GM21825 (cell line): Measurements from ENCODE around the gene SCYGR4.
"Not testable (repeated sequence)": the region's sequence is repeated elsewhere in the genome, so short reads cannot be mapped to it uniquely, and the experiment has no call there.

Experiments used
- ATAC-seq: cut with Tn5 transposase; IDR thresholded peaks from one replicate; pipeline ENCODE4 v1.9.1; 2021; ENCODE audit warnings: mild to moderate bottlenecking, moderate library complexity; ENCODE audit not compliant: unreplicated experiment

SCYGR4 gene

DNA sequence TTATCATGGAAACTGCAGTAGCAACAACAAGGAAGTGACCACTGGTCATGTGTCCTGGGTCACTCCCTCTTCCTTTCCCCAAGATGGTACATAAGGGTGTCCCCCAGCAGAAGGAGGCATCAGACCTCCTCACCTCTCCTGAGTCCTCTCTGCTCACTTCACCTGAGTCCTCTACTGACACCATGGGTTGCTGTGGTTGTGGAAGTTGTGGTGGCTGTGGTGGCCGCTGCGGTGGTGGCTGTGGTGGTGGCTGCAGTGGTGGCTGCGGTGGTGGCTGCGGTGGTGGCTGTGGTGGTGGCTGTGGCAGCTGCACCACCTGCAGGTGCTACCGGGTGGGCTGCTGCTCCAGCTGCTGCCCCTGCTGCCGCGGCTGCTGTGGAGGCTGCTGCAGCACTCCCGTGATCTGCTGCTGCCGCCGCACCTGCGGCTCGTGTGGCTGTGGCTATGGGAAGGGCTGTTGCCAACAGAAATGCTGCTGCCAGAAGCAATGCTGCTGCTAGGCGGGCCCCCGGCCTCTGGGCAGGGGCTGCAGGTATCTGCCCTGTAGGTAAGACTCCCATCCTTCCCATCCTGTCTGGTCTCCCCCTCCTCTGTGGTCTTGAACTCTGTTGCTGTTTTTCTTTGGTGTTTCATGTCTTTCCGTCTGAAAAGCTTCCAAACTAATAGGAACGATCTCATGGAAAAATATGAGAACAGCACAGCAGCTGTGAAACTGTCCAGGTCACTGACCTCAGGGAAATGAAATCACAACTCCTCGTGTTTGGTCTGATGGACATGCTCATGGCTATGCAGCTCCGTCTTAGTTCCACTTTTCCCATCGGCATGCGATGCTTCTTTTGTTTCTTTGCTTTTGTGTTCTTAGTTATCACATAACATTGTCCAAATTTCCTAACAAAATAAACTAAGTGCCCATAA lies at the start of gene SCYGR4:
SCYGR4 (plus strand) TSS at position 183 of the 915 bp plus-strand sequence; CDS start at position 183, 0 bp downstream.
- ATAC-seq: no peak

GRCh38 chr2:227568852-227569169 lies 48.5 kb upstream of the SCYGR4 start:
- no peak for ATAC-seq

GRCh38 chr2:227570615-227571014 lies 46.7 kb upstream of the SCYGR4 start:
- no peak for ATAC-seq

DNA sequence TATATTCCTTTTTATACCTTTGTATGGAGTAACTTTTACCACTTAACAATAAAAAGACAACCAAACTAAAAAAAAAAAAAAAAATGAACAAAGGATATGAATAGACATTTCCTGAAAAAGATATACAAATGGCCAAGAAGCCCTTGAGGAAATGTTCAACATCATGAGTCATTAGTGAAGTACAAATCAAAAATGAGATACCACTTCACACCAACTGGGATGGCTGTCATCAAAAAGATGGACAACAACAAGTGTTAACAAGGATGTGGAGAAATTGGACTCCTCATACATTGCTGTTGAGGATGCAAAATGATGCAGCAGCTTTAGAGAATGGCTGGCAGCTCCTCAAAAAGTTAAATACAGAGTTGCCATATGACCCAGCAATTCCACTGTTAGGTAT lies 41.2 kb upstream of the SCYGR4 start:
- ATAC-seq: no peak

DNA sequence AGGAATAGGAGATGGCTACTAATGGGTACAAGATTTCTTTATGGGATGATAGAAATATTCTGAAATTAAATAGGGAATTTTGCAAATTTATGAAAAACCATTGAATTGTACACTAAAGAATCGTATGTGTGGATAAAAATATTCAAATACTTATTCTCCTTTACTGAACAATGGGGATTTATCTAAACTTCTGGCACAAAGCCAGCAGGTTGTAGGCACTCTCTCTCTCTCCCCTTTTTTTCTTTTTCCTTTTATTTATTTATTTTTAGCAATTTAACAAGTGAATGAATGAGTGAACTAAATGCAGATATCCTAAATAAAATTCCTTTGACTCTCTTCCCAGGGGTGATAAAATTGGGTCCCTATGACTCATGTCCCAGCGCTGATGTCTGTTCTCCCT lies 40.5 kb upstream of the SCYGR4 start:
- ATAC-seq: no peak

DNA sequence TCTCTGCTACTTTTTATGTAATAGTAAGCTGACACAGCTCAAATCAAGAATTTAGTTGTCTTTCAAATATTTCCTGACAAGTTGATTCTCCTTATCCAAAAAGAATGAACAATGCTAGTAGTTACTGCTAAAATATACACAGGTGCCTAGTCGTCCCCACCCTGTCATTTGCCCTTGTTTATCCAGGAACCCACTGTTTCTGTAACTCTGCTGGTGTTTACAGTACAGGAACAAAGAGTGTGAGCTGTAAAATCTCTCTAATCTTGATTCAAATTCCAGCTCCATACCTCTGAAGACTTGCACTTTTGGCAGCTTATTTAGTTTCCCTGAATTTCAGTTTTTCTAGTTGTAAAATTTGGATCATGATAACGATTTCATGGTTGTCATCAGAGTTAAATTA lies 39.7 kb upstream of the SCYGR4 start:
- ATAC-seq: no peak

DNA sequence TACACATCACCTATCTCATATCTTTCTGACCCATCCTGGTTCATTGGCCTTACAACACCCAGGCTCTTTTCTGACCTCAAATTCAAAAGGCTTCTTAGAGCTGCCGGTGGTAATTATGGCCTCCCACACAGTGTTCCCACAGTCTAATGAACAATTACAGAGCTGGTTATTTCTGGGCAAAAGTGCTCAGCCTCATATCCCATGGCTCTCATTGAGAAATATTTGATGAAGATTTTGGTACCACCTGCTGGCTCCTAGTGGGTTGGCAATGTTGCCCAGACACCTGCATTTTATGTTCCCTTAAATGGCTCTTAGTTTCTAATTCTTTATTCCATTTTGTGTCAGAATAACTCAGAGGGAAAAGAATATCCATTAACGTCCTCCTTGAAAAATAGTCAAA lies 38.7 kb upstream of the SCYGR4 start:
- no peak for ATAC-seq

DNA sequence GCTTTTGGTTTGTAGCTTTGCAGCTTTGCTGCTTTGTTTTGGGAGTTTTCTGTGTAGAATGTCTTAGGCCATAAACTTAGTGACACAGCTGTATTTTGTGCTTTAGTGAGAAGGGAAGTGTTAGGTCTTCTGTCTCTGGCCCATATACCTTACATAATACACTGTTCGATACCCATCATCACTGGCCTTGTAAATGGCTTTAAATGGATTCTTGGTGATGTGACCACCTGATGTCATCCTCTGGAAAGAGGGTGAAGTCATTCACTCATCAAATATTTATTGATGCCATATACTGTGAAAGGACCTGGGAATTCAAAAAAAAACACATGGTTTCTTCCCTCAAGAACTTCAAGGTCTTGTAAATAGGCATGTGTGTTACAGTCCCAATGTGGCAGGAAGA lies 37.5 kb upstream of the SCYGR4 start:
- no peak for ATAC-seq

GRCh38 chr2:227582369-227582768 lies 34.9 kb upstream of the SCYGR4 start:
- ATAC-seq: no peak

DNA sequence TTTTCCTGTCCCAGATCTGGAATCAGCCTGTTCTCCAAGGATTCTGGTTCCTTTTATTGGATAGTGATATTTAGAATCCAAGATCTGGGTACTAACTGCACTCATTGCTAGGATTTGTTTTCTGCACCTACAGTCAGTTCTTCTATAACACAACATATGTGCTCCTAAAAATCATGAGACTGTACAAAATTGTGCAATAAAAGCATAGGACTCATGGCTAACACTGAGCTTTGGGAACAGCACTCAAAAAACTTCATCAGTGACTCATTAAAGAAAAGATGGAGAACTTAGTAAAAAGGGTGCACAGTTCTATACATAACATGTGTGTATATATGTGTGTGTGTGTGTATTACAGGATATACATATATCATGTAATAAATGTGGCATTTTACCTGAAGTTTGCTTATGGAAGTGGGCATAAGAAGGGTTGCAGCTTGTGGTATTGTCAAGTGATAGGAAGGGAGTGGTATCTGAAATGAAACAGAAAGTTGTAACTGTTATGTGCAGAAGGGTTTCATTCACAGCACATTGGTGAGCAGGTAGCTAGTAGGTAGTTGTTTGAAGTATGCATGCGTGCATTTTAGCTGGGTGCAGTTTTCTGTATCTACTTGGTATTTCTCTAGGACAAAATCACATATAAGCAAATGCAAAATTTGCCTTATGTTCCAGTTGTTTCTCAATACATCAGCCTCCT lies 24.5 kb upstream of the SCYGR4 start:
- no peak for ATAC-seq

- ATAC-seq: no peak
Measured at GRCh38 chr2:227595797-227596196, 21.5 kb upstream of the SCYGR4 start.

DNA sequence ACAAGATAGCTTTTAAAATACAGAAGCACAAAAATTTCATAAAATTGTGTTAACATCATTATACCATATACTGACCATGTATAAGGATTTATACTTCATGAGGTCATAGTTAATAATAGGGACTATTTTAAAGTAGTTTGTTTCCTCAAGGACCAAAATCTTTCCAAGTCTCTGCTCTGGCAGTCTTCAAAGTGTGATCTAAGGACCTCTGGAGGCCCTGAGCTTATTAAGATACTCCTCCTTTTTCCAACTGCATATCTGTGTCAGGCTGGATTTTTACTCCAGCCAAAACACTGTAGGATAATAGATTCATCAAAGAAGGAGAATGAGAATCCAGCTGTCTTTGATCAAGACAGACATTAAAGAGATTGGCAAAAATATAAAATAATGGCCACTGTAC lies 20.3 kb upstream of the SCYGR4 start:
- no peak for ATAC-seq

DNA sequence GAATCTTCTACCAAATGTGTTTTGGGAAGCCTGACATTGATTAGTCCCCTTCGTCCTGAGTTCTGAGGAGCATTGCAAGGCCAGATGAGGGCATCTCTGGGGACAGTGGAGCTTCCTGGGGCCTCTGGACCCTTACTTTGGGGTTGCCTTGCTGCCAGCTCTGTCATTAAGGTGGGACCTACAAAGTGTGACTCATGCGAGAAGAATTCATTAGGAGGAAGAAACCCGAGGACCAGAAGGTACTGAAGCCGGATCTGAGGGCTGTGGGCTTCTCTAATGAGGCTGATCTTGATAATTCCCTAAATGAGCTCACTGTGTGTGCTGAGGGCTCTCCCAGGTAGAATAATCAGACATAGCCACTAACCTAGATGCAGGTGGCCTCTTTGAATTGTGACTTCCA lies 19.3 kb upstream of the SCYGR4 start:
- ATAC-seq: no peak

- not testable (repeated sequence) for ATAC-seq
Measured at GRCh38 chr2:227598835-227599503, 18.3 kb upstream of the SCYGR4 start, which contains the start of gene SCYGR2. SCYGR2 (plus strand) TSS chr2:227598893; CDS start chr2:227598893, 0 bp downstream.

GRCh38 chr2:227602358-227602757 lies 14.9 kb upstream of the SCYGR4 start:
- no peak for ATAC-seq

DNA sequence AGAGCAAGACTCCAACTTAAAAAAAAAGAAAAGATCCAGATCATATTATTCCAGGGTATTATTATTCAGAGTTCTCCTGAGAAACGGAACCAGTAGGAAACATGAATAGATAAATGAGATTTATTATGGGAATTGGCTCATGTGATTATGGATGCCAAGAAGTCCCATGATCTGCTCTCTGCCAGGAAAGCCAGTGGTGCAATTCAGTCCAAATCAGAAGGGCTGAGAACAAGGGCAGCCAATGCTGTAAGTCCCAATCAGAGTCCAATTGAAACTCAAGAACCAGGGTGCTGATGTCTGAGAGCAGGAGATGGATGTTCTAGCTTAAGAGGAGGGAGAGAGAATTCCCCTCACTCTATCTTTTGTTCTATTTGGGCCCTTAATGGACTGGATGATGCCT lies 10.8 kb upstream of the SCYGR4 start:
- ATAC-seq: no peak

- no peak for ATAC-seq
Measured at GRCh38 chr2:227607941-227608340, 9.4 kb upstream of the SCYGR4 start.

GRCh38 chr2:227608561-227609338 lies 8.5 kb upstream of the SCYGR4 start:
- ATAC-seq: peak; percentile 65

- no peak for ATAC-seq
Measured at GRCh38 chr2:227610123-227610522, 7.2 kb upstream of the SCYGR4 start.

- no peak for ATAC-seq
Measured at GRCh38 chr2:227612546-227613271, 4.6 kb upstream of the SCYGR4 start.
